Sigmoid colon (tissue), 7 donors: ENCODE data around the gene KRT78. TPM values are rescaled to one million over a fixed set of nuclear protein-coding genes. Genes with fewer than 3 reads are reported as not detected.

Experiments
- DNase-seq: peaks from one replicate; pipeline ENCODE4 v3.0.0-alpha.2; 2019
- H3K27ac ChIP-seq, 4 donors: fragments of 200-600 bp; sonication (generic); one replicate each; pipeline ENCODE4 v1.5.1; 2016 to 2019; ENCODE audit warnings: mild to moderate bottlenecking in 1 of 4
- H3K27me3 ChIP-seq, 3 donors: fragments of 200-600 bp; sonication (generic); one replicate each; pipeline ENCODE4 v1.5.1; 2019; ENCODE audit warnings: mild to moderate bottlenecking in 1 of 3
- H3K36me3 ChIP-seq, 4 donors: fragments of 200-600 bp; sonication (generic); one replicate each; pipeline ENCODE4 v1.5.1; 2016 to 2019
- H3K4me1 ChIP-seq, 4 donors: fragments of 200-600 bp; sonication (generic); one replicate each; pipeline ENCODE4 v1.5.1; 2017 to 2019
- H3K4me3 ChIP-seq, 4 donors: fragments of 200-600 bp; sonication (generic); one replicate each; pipeline ENCODE4 v1.5.1; 2017 to 2019; ENCODE audit warnings: mild to moderate bottlenecking in 2 of 4, moderate library complexity in 1 of 4
- H3K9me3 ChIP-seq, 4 donors: fragments of 200-600 bp in 3 of 4; sonication (generic) in 3 of 4; one replicate each; pipeline versions ENCODE4 v1.5.1 to v1.6.1; 2013 to 2019
- CTCF ChIP-seq, 4 experiments: fragments of 450-650 bp in 3 of 4; fragments of 200-600 bp in 1 of 4; IDR thresholded peaks; one replicate each; pipeline ENCODE4 v1.5.1; 2016 to 2019; ENCODE audit warnings: antibody characterized with exemption in 4 of 4, mild to moderate bottlenecking in 3 of 4, moderate library complexity in 2 of 4
- EP300 ChIP-seq, 4 donors: sonication (generic); formaldehyde crosslinking; IDR thresholded peaks; one replicate each; pipeline ENCODE4 v1.6.1; 2017; ENCODE audit warnings: antibody characterized with exemption in 4 of 4
- POLR2A ChIP-seq, 2 donors: fragments of 450-650 bp; IDR thresholded peaks; one replicate each; pipeline ENCODE4 v1.6.1; 2016; ENCODE audit warnings: antibody characterized with exemption in 2 of 2, mild to moderate bottlenecking in 2 of 2, moderate library complexity in 2 of 2
- POLR2AphosphoS5 ChIP-seq, 4 donors: sonication (generic); formaldehyde crosslinking; IDR thresholded peaks; one replicate each; pipeline ENCODE4 v1.6.1; 2017; ENCODE audit warnings: antibody characterized with exemption in 4 of 4
- WGBS, 2 donors: extraction: QIAGEN DNeasy Blood & Tissue Kit; methylation state at CpG; one replicate each; pipeline ENCODE4 v1.1.7; 2013; 5-methylcytosine and 5-hydroxymethylcytosine counted together
- intact Hi-C: fragments of 100-400 bp; cut with DNase I; formaldehyde crosslinking; loops from one replicate; pipeline ENCODE4 v1.15.1; 2023
- polyA plus RNA-seq, 3 donors: library from polyadenylated mRNA; stranded (reverse); fragments of 200-250 nt; gene quantifications; one replicate each; pipeline ENCODE4 v1.2.3, GENCODE V29; 2013
- total RNA-seq, 4 donors: library from RNA; depleted of rRNA; stranded (reverse); fragments of >200 nt; gene quantifications; one replicate each; pipeline ENCODE4 v1.1.0, GENCODE V29; 2016
- donor health status: healthy with polysubstance abuse.
- donor health status: Bipolar disorder and iron deficiency.
- donor health status: healthy.

The KRT78 gene
- total and polyA plus RNA-seq, 7 donors, result 0.20 to 5.4 TPM; not detected in 5

GRCh38 chr12:52839436-52840105, 9.2 kb downstream of the KRT78 start:
- TF ChIP-seq CTCF (IDR thresholded peaks at IDR 0.05), result no peak
- no peak for TF ChIP-seq POLR2AphosphoS5 (IDR thresholded peaks at IDR 0.05)
- TF ChIP-seq POLR2A (IDR thresholded peaks at IDR 0.05), result no peak
- no peak for TF ChIP-seq EP300 (IDR thresholded peaks at IDR 0.05)
- intact Hi-C loops, result no loop called here
- no peak for DNase-seq
- Histone ChIP-seq H3K4me1 (no peaks in the 10 kb centered on the region), H3K9me3 (no peaks in the 10 kb centered on the region), H3K27me3 (no peaks in the 10 kb centered on the region), H3K36me3 (no peaks in the 10 kb centered on the region), H3K4me3 (no peak overlapping the region), H3K27ac (no peak overlapping the region)
- WGBS, 2 donors, result 83 to 84% methylated on average over 18 of the region's 18 CpGs

- DNase-seq, result no peak
- no peak overlapping the region for H3K4me3 ChIP-seq
- H3K4me1 ChIP-seq, result no peaks in the 10 kb centered on the region
- no peaks in the 10 kb centered on the region for H3K36me3 ChIP-seq
- H3K27ac ChIP-seq, result no peak overlapping the region
- no peaks in the 10 kb centered on the region for H3K27me3 ChIP-seq
- H3K9me3 ChIP-seq, result no peaks in the 10 kb centered on the region
- no peak for TF ChIP-seq CTCF (IDR thresholded peaks at IDR 0.05)
- 60 to 63% methylated on average over 14 of the region's 14 CpGs for WGBS, 2 donors
- intact Hi-C loops, result no loop called here
These were observed 10.0 kb downstream of the KRT78 start for GRCh38 chr12:52838609-52839435.

- DNase-seq, result no peak
- no peaks in the 10 kb centered on the region for H3K27me3 ChIP-seq
These were observed 10.8 kb downstream of the KRT78 start for GRCh38 chr12:52837781-52838608.

DNA sequence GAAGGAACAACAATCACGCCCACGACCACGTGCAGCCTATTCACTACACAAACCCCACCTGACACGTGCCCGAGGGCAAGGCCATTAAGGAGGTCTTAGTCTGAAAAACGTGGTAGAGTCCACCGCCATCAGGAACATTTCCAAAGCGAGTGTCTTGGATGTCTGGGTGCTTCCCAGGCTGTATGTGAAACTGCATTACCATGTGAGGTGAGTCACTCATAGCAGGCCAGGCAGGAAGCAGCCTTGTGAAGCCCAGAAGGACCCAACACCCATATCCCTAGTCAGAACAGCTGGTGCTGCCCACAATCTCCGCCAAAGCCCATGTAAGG, 11.4 kb downstream of the KRT78 start:
- H3K36me3 ChIP-seq, result no peaks in the 10 kb centered on the region
- no peaks in the 10 kb centered on the region for H3K4me1 ChIP-seq

More at GRCh38 chr12:52837781-52838608, 10.8 kb downstream of the KRT78 start:
- Histone ChIP-seq H3K36me3 (no peaks in the 10 kb centered on the region), H3K4me1 (no peaks in the 10 kb centered on the region), H3K9me3 (no peaks in the 10 kb centered on the region), H3K27ac (no peak overlapping the region), H3K4me3 (no peak overlapping the region)
- intact Hi-C loops, result no loop called here
- no peak for TF ChIP-seq EP300 (IDR thresholded peaks at IDR 0.05)
- TF ChIP-seq POLR2AphosphoS5 (IDR thresholded peaks at IDR 0.05), result no peak
- no peak for TF ChIP-seq POLR2A (IDR thresholded peaks at IDR 0.05)
- TF ChIP-seq CTCF (IDR thresholded peaks at IDR 0.05), result no peak
- 89 to 91% methylated on average over 6 of the region's 6 CpGs for WGBS, 2 donors

More for the DNA sequence above, 11.4 kb downstream of the KRT78 start:
- DNase-seq, result no peak
- Histone ChIP-seq H3K27ac (no peak overlapping the region), H3K27me3 (no peaks in the 10 kb centered on the region), H3K9me3 (no peaks in the 10 kb centered on the region), H3K4me3 (no peak overlapping the region)
- TF ChIP-seq CTCF (IDR thresholded peaks at IDR 0.05) (no peak), POLR2A (IDR thresholded peaks at IDR 0.05) (no peak), POLR2AphosphoS5 (IDR thresholded peaks at IDR 0.05) (no peak), EP300 (IDR thresholded peaks at IDR 0.05) (no peak)
- 65 to 80% methylated on average over 9 of the region's 9 CpGs for WGBS, 2 donors
- intact Hi-C loops, result no loop called here
